B cell (primary cell): ENCODE measurements around the gene HMGN4.

Experiments used
- EZH2 ChIP-seq: IDR thresholded peaks from 2 replicates; pipeline ENCODE4 v1.6.1; 2012; ENCODE audit warnings: borderline replicate concordance, low read depth, mild to moderate bottlenecking, moderate library complexity, low read length; ENCODE audit not compliant: insufficient read depth, poor library complexity, severe bottlenecking
- TF ChIP-seq, protein P1 (sequence below): fragments of 200-600 bp; IDR thresholded peaks from one replicate; pipeline ENCODE4 v1.8.0; 2022; ENCODE audit warnings: antibody characterized with exemption, mild to moderate bottlenecking

- TF ChIP-seq, protein P1, sequence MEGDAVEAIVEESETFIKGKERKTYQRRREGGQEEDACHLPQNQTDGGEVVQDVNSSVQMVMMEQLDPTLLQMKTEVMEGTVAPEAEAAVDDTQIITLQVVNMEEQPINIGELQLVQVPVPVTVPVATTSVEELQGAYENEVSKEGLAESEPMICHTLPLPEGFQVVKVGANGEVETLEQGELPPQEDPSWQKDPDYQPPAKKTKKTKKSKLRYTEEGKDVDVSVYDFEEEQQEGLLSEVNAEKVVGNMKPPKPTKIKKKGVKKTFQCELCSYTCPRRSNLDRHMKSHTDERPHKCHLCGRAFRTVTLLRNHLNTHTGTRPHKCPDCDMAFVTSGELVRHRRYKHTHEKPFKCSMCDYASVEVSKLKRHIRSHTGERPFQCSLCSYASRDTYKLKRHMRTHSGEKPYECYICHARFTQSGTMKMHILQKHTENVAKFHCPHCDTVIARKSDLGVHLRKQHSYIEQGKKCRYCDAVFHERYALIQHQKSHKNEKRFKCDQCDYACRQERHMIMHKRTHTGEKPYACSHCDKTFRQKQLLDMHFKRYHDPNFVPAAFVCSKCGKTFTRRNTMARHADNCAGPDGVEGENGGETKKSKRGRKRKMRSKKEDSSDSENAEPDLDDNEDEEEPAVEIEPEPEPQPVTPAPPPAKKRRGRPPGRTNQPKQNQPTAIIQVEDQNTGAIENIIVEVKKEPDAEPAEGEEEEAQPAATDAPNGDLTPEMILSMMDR = no peak
- TF ChIP-seq EZH2 = no peak
These were observed 23.2 kb upstream of the HMGN4 start for GRCh38 chr6:26514984-26515383.
